NCI-H2196 (cell line): ENCODE results near the gene C3orf33.

ENCODE experiments used
- DNase-seq: peaks from one replicate; lab custom pipeline; 2025; ENCODE audit not compliant: unreplicated experiment; lab: John Stamatoyannopoulos, UW

The C3orf33 gene

DNA sequence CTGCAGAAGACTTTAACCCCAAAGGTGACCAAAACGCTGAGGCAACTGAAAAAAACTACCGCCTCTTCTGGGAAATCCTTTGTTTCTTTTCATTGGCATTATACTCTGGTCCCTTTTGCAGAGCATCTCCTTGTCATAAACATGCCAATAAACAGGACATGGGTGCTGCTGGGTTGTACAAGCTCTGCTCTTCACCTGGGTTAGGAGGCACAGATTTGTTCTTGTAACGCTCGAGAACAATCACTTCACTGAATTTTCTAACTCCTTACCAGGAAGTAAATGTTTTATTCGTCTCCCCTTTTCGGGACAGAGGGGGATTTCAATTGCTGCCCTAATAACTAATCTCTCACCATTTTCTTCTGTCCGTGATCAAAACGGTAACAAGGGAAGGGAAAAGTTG, 62.5 kb downstream of the C3orf33 start:
- no peak for DNase-seq

DNA sequence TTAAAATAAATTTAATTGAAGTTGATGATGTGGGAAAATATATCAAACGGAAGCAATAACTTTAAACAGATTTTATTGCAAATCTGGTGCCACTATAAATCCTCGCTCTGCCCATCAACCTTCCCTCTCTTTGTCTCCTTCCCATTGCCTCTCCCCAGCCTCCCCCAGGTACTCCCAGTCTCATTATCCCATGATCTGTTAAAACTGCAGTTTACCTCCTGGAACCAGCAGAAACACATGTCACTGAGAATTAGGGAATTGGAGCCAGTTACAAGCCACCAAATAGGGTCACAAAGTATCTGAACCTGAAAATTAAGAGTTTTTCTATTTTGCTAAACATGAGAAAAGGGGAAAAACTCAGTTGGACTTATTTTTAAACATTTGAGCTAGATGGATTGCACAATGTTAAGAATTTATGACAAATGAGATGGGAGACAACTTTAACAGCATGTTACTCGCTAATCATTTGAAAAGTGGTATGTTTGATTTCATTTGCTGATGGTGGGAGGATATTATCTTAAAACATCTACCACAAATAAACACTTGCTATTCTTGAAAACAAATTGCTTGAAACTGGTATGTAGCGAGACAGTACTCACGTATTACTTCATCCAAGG, 63.6 kb downstream of the C3orf33 start:
- DNase-seq = no peak

DNA sequence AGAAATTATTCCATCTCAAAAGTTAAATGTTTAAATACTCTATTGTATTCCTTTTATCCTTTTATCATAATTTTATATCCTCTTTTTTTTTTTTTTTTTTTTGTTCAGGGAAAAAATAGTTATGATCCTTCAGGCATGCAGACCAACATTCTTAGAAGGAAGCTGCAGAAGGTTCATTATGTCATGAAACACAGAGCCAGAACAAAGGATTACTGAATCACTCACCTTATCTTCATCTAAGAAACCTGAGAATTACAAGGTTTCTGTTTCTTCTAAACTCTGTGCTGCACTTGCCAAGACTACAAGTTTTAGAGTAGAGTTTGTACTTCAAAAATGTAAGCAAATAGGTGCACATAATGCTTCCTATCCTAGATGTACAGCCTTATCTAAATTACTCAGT, 64.5 kb downstream of the C3orf33 start:
- DNase-seq = no peak

DNA sequence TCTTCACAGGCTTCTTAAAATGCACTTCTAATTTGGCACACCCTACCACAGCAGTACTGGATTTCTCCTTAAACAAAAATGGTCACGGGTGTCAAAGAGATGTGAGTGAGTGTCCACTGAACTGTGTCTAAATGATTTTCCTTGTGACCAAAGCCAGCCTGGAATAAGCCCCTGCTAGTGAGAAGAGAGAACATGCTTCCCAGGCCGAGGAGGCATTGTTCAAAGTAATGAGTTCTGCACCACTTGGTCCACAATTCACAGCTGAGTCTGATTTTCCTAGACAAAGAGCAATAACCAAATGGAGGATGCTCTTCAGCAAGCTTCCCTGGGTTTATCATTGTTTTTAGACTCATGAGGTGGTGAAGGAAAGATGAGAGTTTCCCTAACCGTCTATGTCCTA, 65.0 kb downstream of the C3orf33 start:
- DNase-seq = no peak

DNA sequence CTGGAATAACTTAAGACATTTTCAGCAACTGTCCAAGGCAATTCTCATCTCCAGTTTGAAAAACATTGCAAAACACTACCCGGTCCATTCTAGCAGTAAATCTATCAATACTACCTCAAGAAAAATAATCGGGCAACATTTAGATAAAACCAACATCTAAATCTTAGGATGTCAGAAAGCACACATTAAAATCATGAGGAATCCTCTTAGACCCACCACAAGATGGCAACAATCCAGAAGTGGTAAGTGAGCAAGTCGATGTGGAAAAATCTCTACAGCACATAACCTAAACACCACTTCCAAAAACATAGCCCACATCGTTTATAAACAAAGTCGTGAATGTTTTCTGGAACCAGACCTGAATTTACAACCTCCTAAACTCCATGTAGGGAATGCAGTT, 66.9 kb downstream of the C3orf33 start:
- no peak for DNase-seq

DNA sequence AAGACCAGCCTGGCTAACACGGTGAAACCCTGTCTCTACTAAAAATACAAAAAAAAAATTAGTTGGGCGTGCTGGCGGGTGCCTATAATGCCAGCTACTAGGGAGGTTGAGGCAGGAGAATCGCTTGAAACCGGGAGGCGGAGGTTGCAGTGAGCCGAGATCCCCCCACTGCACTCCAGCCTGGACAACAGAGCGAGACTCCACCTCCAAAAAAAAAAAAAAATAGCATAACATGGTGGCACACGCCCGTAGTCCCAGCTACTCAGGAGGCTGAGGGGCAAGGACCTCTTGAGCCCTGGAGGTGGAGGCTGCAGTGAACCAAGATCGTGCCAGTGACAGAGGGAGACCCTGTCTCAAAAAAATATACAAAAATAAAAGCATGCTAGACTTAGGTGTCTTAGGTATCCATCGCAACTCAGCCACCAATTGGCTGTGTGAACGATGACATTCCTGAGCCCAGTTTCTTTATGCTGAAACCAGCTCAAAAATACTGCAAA, 67.5 kb downstream of the C3orf33 start:
- no peak for DNase-seq

DNA sequence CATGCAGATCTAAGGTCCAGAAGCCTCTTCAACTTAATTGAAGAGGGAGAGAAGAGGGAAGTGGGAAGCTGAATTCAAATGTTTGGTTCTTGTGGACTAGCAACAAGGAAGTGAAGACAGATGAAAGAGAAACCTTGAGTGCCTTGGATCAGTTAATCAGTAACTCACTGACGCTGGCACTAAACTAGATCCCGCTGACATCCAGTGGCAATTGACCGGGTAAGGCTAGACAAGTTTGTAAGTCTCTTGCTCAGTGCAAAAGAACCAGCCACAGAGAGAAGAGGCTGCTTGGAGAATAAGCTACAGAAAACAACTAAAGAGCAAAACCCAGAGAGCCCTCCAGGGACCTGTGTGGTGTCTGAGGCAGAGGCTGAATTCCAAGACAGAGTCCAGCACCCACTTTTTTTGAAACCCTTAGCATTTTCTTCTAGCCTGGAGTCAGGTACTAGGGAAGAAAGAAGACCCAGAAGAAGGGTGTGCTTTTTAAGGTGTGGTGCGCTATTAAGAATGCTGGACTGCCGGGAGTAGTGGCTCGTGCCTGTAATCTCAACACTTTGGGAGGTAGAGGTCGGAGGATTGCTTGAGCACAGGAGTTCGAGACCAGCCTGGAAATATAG, 68.1 kb downstream of the C3orf33 start:
- DNase-seq = peak; percentile 27

DNA sequence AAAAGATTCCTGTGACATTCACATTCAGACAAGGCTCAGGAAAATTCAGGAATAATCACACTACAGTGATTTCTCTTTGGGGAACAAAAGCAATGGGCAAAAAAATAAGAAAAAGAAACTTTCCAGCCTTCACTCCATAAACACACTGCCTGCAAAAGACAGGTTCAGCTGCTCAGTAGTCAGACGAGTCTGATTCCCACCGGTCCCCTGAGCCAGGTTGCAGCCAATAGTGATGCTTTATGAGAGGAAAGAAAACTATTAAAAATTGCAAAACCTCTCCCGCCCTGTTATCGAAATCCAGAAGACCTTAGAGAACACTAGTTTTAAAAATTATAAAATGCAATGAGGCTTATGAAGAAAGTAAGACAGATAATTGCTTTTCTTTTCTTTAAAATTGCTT, 69.7 kb downstream of the C3orf33 start:
- no peak for DNase-seq

DNA sequence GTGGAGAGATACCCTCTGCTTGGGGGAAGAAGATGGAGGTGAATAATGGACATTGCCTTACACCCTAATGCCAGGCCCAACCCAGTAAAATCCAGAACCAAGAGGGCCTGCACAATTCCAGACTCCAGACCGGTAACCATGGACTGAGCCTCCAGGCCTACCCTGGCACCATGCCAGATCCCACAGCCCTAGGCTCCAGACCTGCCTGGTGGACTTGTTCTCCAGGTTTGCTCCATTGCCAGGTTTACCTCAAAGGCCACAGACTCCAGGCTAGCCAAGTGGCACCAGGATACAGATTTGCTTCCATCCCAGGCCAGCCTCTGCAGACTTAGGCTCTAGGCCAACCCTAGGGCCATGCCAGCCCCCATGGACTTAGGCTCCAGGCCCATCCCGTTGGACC, 75.2 kb downstream of the C3orf33 start:
- DNase-seq = no peak

DNA sequence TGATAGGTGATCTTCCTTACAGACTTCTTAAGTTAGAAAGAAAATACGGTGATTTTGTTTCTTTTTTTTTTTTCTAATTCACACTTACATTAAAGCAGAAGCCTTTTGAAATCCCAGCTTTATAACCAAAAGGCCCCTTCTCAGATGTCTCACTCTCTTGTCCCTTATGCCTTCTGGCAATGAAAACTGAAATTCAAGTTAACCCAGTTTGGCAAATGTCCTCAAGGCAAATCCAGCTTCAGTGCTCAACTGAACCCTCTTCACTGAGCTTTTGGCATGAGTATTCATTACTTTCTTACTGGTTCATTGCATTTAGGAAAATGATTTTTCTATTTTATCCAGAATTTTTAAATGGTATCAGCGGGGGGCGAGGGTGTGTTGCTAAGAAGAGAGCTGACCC, 78.2 kb downstream of the C3orf33 start:
- no peak for DNase-seq

DNA sequence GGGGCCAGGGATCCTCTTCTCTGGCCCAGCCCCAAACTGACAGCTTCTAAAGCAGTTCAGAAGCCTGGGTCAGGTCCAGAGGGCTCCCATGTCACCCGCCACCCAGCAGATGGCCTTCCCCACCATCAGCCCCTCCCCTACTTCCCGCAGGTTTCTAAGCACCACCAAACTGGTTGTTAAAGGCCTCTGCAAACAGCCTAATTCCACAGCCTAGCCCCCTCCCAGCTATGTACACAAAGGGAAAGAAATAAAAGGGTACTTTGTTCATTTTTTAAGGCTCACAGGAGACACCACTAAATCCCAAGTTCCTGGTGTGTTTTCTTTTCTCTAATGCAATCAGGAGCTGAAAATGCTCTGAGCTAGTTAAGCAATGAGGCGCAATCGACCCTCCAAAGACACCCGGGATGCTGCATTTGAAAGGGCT, 91.8 kb downstream of the C3orf33 start:
- no peak for DNase-seq
